Measurements from ENCODE around the gene ADCY6.

DNA sequence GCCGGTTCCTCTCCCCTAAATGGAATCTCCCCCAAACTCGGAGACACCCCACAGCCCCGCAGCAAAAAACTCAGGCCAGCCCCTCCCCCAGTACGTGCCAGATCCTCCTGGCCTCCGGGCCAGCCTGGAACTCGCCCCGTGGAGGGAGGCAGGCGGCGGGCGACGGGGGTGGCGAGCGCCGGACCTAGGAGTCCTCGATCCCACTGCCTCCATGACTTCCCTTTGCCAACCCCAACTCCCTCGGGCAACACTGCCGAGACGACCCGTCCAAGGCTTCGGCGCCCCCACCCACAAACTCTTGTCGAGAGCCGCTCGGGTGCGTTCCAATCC lies 400 bp downstream of the ADCY6 start:
- TF ChIP-seq TAF1 (IDR thresholded peaks at IDR 0.05; ENCODE audit: low read depth) (no peak), RAD21 (IDR thresholded peaks at IDR 0.05; ENCODE audit: low read depth) (no peak), EP300 (IDR thresholded peaks at IDR 0.05; ENCODE audit: borderline replicate concordance) (no peak), FOXM1 (IDR thresholded peaks at IDR 0.05; ENCODE audit: borderline replicate concordance, low read depth) (no peak), TCF12 (IDR thresholded peaks at IDR 0.05; ENCODE audit: low read depth) (no peak), CEBPB (IDR thresholded peaks at IDR 0.05) (no peak), YY1 (IDR thresholded peaks at IDR 0.05; ENCODE audit: low read depth) (no peak), CREB1 (IDR thresholded peaks at IDR 0.05; ENCODE audit: low read depth) (no peak), TEAD4 (IDR thresholded peaks at IDR 0.05) (no peak)
- TF ChIP-seq, protein P1, sequence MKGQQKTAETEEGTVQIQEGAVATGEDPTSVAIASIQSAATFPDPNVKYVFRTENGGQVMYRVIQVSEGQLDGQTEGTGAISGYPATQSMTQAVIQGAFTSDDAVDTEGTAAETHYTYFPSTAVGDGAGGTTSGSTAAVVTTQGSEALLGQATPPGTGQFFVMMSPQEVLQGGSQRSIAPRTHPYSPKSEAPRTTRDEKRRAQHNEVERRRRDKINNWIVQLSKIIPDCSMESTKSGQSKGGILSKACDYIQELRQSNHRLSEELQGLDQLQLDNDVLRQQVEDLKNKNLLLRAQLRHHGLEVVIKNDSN (IDR thresholded peaks at IDR 0.05): no peak
- TF ChIP-seq, protein P2, sequence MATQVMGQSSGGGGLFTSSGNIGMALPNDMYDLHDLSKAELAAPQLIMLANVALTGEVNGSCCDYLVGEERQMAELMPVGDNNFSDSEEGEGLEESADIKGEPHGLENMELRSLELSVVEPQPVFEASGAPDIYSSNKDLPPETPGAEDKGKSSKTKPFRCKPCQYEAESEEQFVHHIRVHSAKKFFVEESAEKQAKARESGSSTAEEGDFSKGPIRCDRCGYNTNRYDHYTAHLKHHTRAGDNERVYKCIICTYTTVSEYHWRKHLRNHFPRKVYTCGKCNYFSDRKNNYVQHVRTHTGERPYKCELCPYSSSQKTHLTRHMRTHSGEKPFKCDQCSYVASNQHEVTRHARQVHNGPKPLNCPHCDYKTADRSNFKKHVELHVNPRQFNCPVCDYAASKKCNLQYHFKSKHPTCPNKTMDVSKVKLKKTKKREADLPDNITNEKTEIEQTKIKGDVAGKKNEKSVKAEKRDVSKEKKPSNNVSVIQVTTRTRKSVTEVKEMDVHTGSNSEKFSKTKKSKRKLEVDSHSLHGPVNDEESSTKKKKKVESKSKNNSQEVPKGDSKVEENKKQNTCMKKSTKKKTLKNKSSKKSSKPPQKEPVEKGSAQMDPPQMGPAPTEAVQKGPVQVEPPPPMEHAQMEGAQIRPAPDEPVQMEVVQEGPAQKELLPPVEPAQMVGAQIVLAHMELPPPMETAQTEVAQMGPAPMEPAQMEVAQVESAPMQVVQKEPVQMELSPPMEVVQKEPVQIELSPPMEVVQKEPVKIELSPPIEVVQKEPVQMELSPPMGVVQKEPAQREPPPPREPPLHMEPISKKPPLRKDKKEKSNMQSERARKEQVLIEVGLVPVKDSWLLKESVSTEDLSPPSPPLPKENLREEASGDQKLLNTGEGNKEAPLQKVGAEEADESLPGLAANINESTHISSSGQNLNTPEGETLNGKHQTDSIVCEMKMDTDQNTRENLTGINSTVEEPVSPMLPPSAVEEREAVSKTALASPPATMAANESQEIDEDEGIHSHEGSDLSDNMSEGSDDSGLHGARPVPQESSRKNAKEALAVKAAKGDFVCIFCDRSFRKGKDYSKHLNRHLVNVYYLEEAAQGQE (IDR thresholded peaks at IDR 0.05; ENCODE audit: low read depth): no peak
- TF ChIP-seq, protein P3, sequence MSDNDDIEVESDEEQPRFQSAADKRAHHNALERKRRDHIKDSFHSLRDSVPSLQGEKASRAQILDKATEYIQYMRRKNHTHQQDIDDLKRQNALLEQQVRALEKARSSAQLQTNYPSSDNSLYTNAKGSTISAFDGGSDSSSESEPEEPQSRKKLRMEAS (IDR thresholded peaks at IDR 0.05): no peak
